HG03442 (cell line): Measurements from ENCODE around the gene SYT7.

Source experiments
- ATAC-seq: cut with Tn5 transposase; IDR thresholded peaks from one replicate; pipeline ENCODE4 v1.9.1; 2021; ENCODE audit warnings: mild to moderate bottlenecking, moderate library complexity; ENCODE audit not compliant: unreplicated experiment

SYT7 gene

DNA sequence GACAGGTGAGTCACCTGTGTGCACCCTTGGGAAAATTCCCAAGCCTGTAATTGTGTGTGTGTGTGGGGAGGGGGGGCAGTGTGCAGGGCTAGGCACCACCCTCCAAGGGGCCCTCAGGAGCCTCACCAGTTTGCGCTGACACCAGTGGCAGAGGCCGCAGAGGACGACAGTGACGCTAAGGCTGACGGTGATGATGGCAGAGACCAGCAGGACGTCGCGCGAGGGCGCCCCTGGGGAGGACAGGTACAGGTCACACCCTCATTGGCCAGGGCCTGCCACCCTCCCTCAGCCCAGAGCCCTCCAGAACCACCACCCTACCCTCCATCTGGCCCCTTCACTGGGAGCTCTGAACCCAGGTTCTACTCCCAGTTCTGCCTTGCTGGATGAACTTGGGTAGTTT is 24.9 kb downstream of the SYT7 start:
- ATAC-seq = no peak

GRCh38 chr11:61555051-61555969 is 25.6 kb downstream of the SYT7 start:
- ATAC-seq = no peak

- no peak for ATAC-seq
These were observed 26.5 kb downstream of the SYT7 start for GRCh38 chr11:61554172-61554988.

DNA sequence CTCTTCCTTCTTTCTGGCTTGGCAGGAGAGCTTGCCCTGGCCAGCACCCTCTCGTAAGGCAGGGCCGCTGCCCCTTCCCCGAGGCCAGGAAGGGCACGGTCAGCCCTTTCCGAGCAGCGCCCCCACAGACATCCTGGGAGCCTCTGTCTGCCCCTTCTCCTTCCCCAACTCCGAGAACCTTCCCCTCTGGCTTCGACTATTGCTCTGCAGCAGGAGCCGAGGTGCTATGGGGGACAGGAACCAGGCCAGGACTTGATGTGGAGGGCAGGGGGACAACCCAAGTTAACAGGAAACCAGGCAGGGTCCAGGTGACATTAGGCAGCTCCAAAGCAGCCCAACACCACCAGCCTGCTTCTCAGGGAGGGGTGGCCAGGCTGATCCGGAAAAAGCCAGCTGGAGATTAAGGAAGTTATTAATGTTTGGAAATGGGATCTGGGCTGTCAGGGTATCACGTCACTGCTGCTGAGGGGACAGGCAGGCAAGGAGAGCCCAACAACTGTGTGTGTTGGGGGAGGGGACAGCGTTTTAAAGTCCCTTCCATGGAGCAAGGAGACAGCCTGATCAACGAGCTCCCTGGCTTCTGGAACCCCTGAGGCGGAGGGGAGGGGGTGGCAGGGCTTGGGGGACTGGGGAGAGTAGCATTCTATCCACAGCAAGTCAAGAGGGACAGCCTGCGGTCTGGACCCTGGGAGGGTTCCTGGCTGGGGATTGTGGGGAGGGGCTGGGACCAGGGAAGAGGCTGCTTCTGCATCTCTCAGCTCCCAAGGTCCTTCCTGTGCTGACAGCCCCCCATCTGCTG is 27.3 kb downstream of the SYT7 start:
- ATAC-seq = no peak

DNA sequence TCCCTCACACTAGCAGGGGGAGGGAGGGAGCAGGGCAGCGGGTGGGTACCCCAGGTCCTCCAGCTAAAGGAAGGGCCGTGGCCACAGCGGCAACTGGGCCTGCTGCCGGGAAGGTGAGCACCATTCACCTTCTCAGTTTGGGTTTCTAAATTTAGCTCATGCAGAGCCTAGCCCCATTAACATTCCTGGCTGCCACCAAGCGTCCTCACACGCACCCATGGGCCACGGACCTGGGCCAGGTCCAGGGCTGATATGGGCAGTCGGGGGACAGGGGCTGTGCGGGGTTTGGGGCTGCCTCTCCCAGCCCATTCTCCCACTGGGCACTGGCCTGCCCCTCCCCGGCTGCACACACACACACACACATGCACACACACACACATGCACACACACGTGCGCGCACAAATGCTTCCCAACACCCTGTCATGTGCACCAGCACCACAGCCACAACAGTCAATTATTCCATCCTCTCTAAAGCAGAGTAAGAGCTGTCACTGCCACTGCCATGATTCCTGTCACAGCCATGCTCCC is 28.7 kb downstream of the SYT7 start:
- no peak for ATAC-seq

DNA sequence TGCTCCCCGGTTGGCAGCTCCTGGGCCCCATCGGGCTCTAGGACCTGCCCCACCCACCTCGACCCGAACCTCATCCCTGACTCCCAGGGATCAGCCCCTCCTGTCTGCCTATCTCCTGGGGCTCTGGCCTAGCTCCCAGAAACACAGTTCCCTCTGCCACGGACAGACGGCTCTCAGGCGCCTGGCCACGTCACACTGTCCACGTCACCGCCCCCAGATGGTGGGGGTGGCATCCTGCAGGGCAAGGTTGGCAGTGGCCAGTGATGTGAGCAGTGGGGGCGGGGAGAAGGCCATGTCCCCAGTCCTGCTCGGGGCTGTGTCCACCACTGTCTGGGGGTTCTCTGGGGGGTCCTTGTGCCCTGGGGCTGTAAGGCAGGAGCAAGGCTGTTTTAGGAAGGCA is 29.2 kb downstream of the SYT7 start:
- ATAC-seq = no peak

DNA sequence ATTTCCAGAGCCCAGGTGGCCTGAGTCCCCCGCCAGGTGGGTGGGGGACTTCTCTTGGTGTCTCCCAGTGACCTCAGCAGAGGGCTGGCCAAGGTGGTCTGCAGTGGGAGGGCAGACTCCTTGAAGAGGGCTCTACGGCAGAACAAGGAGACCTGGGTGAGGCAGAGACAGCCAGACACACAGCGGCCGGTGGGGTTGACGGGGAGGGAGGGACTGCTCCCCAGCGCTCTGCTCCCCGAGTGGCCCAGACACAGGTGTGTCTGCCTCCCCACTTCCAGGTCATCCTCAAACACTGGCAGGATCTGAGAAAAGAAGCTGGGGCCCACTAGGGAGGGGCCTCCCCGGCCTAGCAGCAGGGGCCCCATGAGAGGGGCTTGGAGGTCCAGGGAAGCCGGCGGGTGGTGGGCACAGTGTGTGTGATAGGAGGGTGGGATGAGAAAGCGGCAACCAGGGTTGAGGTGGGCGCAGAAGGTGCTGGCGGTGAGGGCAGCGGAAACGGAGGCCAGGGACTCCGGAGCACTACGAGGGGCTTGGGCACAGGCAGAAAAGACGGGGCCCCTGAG is 30.1 kb downstream of the SYT7 start:
- no peak for ATAC-seq

DNA sequence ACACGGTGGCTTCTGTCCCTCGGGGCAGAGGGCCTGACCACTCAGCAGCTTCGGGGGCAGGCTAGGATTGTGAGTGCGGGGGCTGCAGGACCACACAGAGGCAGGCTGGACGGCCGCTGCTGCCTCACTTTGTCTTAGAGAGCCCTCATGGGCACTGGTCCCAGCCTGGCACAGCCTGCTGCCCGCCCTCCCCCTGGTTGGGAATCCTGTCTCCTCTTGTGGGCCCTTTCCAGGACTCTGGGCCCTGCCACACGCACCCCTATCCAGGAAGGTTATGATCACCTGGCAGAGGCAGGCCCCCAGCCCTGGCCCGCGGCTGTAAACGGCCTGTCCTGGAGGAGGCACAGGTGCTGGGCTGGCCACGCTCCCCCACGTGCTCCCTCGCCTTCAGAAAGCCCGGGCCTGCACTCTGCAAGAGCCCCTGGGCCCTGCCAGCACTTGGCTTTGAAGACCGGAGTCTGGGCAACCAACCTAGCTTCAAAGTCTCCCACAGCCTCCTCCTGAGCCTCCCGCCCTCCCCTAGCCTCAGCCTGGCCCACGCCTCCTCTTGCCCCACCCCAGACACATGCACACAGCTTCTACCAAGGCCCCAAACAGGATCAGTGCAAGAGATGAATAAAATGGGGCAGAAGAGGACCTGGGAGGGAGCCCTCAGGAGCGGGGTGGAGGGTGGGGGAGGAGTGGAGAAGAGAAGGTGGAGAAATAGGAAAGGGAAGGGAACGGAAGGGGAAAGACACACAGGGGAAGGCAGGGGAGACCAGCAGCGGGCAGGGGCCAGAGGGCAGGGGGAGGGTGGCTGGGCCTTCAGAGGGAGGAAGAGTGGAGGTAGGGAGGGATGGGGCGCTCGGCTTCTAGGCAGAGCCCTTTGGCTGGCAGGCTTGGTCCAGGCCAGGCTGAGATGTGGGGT is 31.0 kb downstream of the SYT7 start:
- no peak for ATAC-seq

GRCh38 chr11:61549177-61549576 is 31.7 kb downstream of the SYT7 start:
- ATAC-seq = no peak

- no peak for ATAC-seq
These were observed 33.6 kb downstream of the SYT7 start for GRCh38 chr11:61547246-61547645.

DNA sequence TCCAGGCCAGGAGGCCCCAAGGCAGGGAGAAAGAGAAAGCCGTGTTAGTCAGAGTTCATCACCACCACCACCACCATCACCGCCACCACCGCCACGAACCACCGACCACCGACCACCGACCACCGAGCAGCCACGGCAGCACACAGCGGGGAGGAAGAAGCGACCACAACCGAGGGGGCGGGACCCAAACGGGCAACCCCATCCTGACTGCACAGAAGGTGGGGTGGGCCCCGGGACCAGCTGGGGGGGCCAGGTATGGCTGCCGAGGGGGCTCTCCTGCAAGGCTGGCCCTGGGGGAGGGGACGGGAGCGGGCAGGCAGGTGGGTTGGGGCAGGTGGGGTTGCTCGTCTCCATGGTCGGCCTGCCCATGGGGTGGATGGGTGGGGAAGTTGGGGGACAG is 34.2 kb downstream of the SYT7 start:
- no peak for ATAC-seq

GRCh38 chr11:61545921-61546320 is 35.0 kb downstream of the SYT7 start:
- no peak for ATAC-seq

- no peak for ATAC-seq
These were observed 35.5 kb downstream of the SYT7 start for GRCh38 chr11:61545341-61545740.

GRCh38 chr11:61544466-61544865 is 36.4 kb downstream of the SYT7 start:
- no peak for ATAC-seq

DNA sequence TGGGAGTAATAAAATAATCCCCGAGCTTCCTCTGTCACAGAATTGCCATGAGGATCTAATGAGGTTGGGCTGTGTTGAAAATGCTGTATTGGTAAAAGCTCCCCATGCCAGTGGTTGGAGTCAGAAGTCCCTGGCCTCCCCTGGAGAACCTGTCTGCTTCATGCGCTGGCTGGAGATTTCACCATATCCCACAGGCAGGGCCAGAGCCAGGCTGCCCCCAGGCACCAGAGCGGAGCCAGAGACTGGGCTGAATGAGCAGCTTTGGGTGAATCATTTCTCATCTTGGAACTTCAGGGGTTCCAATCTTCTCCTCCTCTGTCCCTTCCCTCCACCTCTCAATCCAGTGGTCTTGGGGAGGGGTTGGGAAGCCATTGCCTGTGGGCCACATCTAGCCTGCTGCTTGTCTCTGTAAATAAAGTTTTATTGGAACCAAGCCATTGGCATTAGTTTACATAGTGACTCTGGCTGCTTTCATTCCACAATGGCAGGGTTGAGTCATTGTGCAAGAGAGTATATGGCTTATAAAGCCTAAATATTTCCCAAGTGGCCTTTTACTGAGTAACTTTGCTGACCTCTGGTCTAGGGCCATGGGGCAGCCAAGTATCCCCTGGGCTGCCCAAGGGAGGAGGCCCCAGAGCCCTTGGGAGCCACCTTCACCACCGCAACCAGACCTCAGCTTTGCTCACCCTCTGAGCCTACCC is 37.1 kb downstream of the SYT7 start:
- no peak for ATAC-seq

DNA sequence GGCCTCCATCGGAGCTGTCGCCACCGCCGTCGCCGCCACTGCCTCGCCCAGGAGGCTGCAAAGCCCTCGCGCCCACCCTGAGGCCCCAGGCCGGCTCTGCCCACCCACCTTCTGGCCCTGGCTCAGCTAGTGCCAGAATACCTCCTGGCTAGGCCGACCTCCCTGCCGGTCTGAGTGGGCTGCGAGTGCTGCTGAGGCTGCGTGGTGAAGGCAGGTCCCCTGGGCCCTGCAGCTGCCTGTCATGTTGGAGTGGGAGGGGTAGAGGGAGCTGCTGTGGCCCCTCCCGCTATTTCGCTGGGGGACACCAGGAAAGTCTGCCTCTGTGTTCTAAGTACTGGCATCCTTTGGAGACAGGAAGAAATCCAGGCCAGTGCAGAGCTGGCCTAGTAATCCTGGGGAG is 38.2 kb downstream of the SYT7 start:
- no peak for ATAC-seq

DNA sequence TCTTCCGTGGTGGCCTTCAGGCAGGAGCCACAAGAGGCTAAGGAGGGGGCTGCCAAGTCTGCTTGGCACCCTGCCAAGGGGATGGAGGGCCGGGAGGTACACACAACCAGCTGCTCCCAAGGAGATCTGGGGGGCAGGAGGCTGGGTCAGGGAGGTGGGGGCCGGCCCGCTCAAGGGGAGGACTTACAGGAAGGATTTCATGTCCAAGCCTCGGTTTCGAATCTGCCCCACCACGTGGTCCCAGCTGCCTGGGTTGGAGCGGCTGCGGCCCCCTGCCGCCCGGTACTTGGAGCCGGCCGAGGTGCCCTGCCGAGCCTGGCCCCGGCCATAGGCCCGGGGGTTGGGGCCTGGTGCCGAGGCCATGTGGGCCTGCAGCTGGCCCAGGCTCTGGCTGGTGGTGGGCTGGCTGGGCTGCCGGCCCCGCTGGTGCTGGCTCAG is 38.8 kb downstream of the SYT7 start:
- no peak for ATAC-seq

GRCh38 chr11:61541598-61541997 is 39.3 kb downstream of the SYT7 start:
- no peak for ATAC-seq

- ATAC-seq = no peak
These were observed 40.3 kb downstream of the SYT7 start for GRCh38 chr11:61540528-61540927.
